HCT116 (cell line): ENCODE results near the gene SH3RF2. TPM values are rescaled to one million over a fixed set of nuclear protein-coding genes. Genes with fewer than 3 reads are reported as not detected.

Experiments used
- ATAC-seq: fragments of 200-7000 bp; cut with Tn5 transposase; 2 replicates; pipeline ENCODE4 v1.9.1; 2020; ENCODE audit warnings: mild to moderate bottlenecking, moderate library complexity
- BruUV-seq: library from RNA; stranded (reverse); fragments of 400-500 nt; replicated peaks from 2 replicates; lab custom pipeline; 2021; lab: Mats Ljungman, UMichigan
- CTCF ChIA-PET: fragments of 300-600 bp; sonication (Branson Sonifier 250); formaldehyde crosslinking; loops from one replicate; lab custom pipeline; 2021; ENCODE audit warnings: antibody characterized with exemption; lab: Charles Lee
- POLR2A ChIA-PET: fragments of 300-600, 350-600 bp; sonication (Branson Sonifier 250); formaldehyde crosslinking; loops from one replicate; lab custom pipeline; 2021; ENCODE audit warnings: antibody characterized with exemption; lab: Charles Lee
- RAD21 ChIA-PET, 2 experiments: fragments of 300-600 bp; sonication (Branson Sonifier 250); formaldehyde crosslinking; loops; one replicate each; lab custom pipeline; 2023; ENCODE audit warnings: low total read pairs in 2 of 2; ENCODE audit not compliant: uncharacterized antibody in 2 of 2, unreplicated experiment in 2 of 2, low non-redundant PET in 1 of 2; lab: Charles Lee
- DNase-seq: peaks from one replicate; pipeline ENCODE4 v3.0.0-alpha.2; 2010; ENCODE audit warnings: low read depth, low spot score
- H2AFZ ChIP-seq: fragments of 200-600 bp; shearing (Covaris generic), sonication (generic); 2 replicates; pipeline ENCODE4 v1.6.1; 2017; ENCODE audit warnings: low read depth, mixed run types, mixed read lengths, antibody characterized with exemption, low read length; ENCODE audit not compliant: poor library complexity, severe bottlenecking
- H3K27ac ChIP-seq: 2 replicates; pipeline ENCODE4 v1.5.1; 2012; ENCODE audit warnings: low read depth, low read length
- H3K27me3 ChIP-seq: fragments of 200-600 bp; sonication (generic); 2 replicates; pipeline ENCODE4 v1.6.1; 2016; ENCODE audit warnings: mixed run types, low read length, mixed read lengths; ENCODE audit not compliant: insufficient read depth
- H3K36me3 ChIP-seq, 2 experiments: fragments of 200-500 bp in 1 of 2; fragments of 200-600 bp in 1 of 2; sonication (Bioruptor generic) in 1 of 2; sonication (generic) in 1 of 2; 2 replicates each; pipeline versions ENCODE4 v1.5.1 to v1.6.1; 2014 to 2016; ENCODE audit warnings: low read length in 2 of 2, inconsistent platforms in 1 of 2, mixed read lengths in 1 of 2, mixed run types in 1 of 2; ENCODE audit not compliant: insufficient read depth in 2 of 2, control insufficient read depth in 1 of 2
- H3K4me1 ChIP-seq, 2 experiments: fragments of 200-600 bp in 1 of 2; sonication (generic) in 1 of 2; 2 replicates each; pipeline versions ENCODE4 v1.5.1 to v1.6.1; 2012 to 2017; ENCODE audit warnings: low read length in 2 of 2, inconsistent platforms in 1 of 2, mild to moderate bottlenecking in 1 of 2, mixed read lengths in 1 of 2, mixed run types in 1 of 2, moderate library complexity in 1 of 2; ENCODE audit not compliant: insufficient read depth in 2 of 2, control insufficient read depth in 1 of 2
- H3K4me2 ChIP-seq: fragments of 200-600 bp; sonication (generic); 2 replicates; pipeline ENCODE4 v1.6.1; 2017; ENCODE audit warnings: mixed run types, low read length, mixed read lengths
- H3K4me3 ChIP-seq, 2 experiments: fragments of 200-600 bp in 1 of 2; sonication (generic) in 1 of 2; replicated peaks in 1 of 2; 2 replicates each; pipeline ENCODE4 v1.5.1; 2011 to 2016; ENCODE audit warnings: low read length in 2 of 2, control low read depth in 1 of 2, low read depth in 1 of 2, mild to moderate bottlenecking in 1 of 2, mixed read lengths in 1 of 2, mixed run types in 1 of 2
- H3K79me2 ChIP-seq: fragments of 200-600 bp; sonication (generic); 2 replicates; pipeline ENCODE4 v1.6.1; 2017; ENCODE audit warnings: mild to moderate bottlenecking, mixed run types, low read length, moderate library complexity, mixed read lengths; ENCODE audit not compliant: insufficient read depth
- H3K9ac ChIP-seq: fragments of 200-600 bp; sonication (generic); 2 replicates; pipeline ENCODE4 v1.6.1; 2016; ENCODE audit warnings: low read length, mixed read lengths
- H3K9me2 ChIP-seq: fragments of 200-600 bp; sonication (generic), shearing (Covaris generic); 2 replicates; pipeline ENCODE4 v1.6.1; 2017; ENCODE audit warnings: mixed run types, mild to moderate bottlenecking, moderate library complexity; ENCODE audit not compliant: insufficient read depth
- H3K9me3 ChIP-seq, 2 experiments: fragments of 200-500 bp in 1 of 2; fragments of 200-600 bp in 1 of 2; sonication (Bioruptor generic) in 1 of 2; sonication (generic) in 1 of 2; 2 replicates each; pipeline ENCODE4 v1.6.1; 2014 to 2017; ENCODE audit warnings: low read length in 2 of 2, mixed read lengths in 2 of 2, inconsistent platforms in 1 of 2, low read depth in 1 of 2, mild to moderate bottlenecking in 1 of 2, mixed run types in 1 of 2, moderate library complexity in 1 of 2; ENCODE audit not compliant: control insufficient read depth in 1 of 2, insufficient read depth in 1 of 2
- H4K20me1 ChIP-seq: fragments of 200-600 bp; sonication (generic), shearing (Covaris generic); 2 replicates; pipeline ENCODE4 v1.6.1; 2017; ENCODE audit warnings: mixed run types, mild to moderate bottlenecking, moderate library complexity; ENCODE audit not compliant: insufficient read depth
- CBX3 ChIP-seq: IDR thresholded peaks from 2 replicates; pipeline ENCODE4 v1.6.1; 2012; ENCODE audit warnings: low read depth
- CTCF ChIP-seq, 3 experiments: fragments of 200-600 bp in 1 of 3; sonication (generic) in 1 of 3; IDR thresholded peaks in 2 of 3; conservative IDR thresholded peaks in 1 of 3; 2 replicates each; pipeline ENCODE4 v1.5.1; 2012 to 2017; ENCODE audit warnings: low read depth in 2 of 3, low read length in 2 of 3, antibody characterized with exemption in 1 of 3, borderline replicate concordance in 1 of 3, control low read depth in 1 of 3, mild to moderate bottlenecking in 1 of 3, mixed read lengths in 1 of 3, mixed run types in 1 of 3, moderate library complexity in 1 of 3; ENCODE audit not compliant: insufficient read depth in 1 of 3
- EGR1 ChIP-seq: IDR thresholded peaks from 2 replicates; pipeline ENCODE4 v1.6.1; 2012; ENCODE audit warnings: low read depth
- EZH2 ChIP-seq: fragments of 200-600 bp; sonication (generic); IDR thresholded peaks from 2 replicates; pipeline ENCODE4 v1.6.1; 2017; ENCODE audit warnings: antibody characterized with exemption, mixed run types
- EZH2phosphoT487 ChIP-seq: fragments of 200-600 bp; IDR thresholded peaks from 2 replicates; pipeline ENCODE4 v1.6.1; 2018; ENCODE audit warnings: antibody characterized with exemption, borderline replicate concordance
- JUND ChIP-seq: IDR thresholded peaks from 2 replicates; pipeline ENCODE4 v1.6.1; 2012
- MAX ChIP-seq: IDR thresholded peaks from 2 replicates; pipeline ENCODE4 v1.6.1; 2012
- POLR2A ChIP-seq: IDR thresholded peaks from 2 replicates; pipeline ENCODE4 v1.7.0; 2011; ENCODE audit warnings: borderline replicate concordance; ENCODE audit not compliant: insufficient read depth, insufficient read length; ENCODE audit errors: extremely low read depth
- RAD21 ChIP-seq: IDR thresholded peaks from 2 replicates; pipeline ENCODE4 v1.6.1; 2012; ENCODE audit warnings: low read depth, mild to moderate bottlenecking
- SIN3A ChIP-seq: IDR thresholded peaks from 2 replicates; pipeline ENCODE4 v1.6.1; 2012; ENCODE audit warnings: low read depth
- SRF ChIP-seq: IDR thresholded peaks from 2 replicates; pipeline ENCODE4 v1.6.1; 2012; ENCODE audit warnings: low read depth
- TCF7L2 ChIP-seq: IDR thresholded peaks from 2 replicates; pipeline ENCODE4 v1.7.0; 2011; ENCODE audit warnings: borderline replicate concordance, inconsistent platforms; ENCODE audit not compliant: insufficient read depth, insufficient read length; ENCODE audit errors: extremely low read depth
- YY1 ChIP-seq: IDR thresholded peaks from 2 replicates; pipeline ENCODE4 v1.6.1; 2011; ENCODE audit warnings: low read length, low read depth, moderate library complexity, mild to moderate bottlenecking; ENCODE audit not compliant: insufficient replicate concordance; ENCODE audit errors: extremely low read depth
- ZFX ChIP-seq: fragments of 450-650 bp; IDR thresholded peaks from 2 replicates; pipeline ENCODE4 v1.6.1; 2017
- ZNF274 ChIP-seq: fragments of 200-500 bp; sonication (Bioruptor generic); IDR thresholded peaks from 2 replicates; pipeline ENCODE4 v1.6.1; 2014; ENCODE audit warnings: mild to moderate bottlenecking, low read depth, low read length, inconsistent platforms
- intact Hi-C: fragments of 100-400 bp; cut with micrococcal nuclease; formaldehyde crosslinking; loops from 2 replicates; pipeline ENCODE4 v1.10.0; 2022
- total RNA-seq: library from RNA; stranded (reverse); gene quantifications from one replicate; pipeline ENCODE4 v1.2.1, GENCODE V29; 2021; ENCODE audit not compliant: unreplicated experiment

Gene SH3RF2
- total RNA-seq, 1 experiment from 2014 or later: 14.3 TPM

- Histone ChIP-seq H2AFZ (no peak overlapping the region), H3K9me3 (no peaks in the 10 kb centered on the region), H3K27me3 (no peaks in the 10 kb centered on the region), H3K9me2 (no peaks in the 10 kb centered on the region), H4K20me1 (no peaks in the 10 kb centered on the region), H3K4me1 (peaks cover 20 to 31% of the 10 kb centered on the region in 2 experiments), H3K36me3 (no peaks in the 10 kb centered on the region), H3K4me3 (no peak overlapping the region), H3K27ac (no peak overlapping the region), H3K79me2 (0 out of 2 replicates have a peak, but pooled peaks cover 3% of the 10 kb centered on the region), H3K9ac (no peak overlapping the region), H3K4me2 (no peak overlapping the region)
- TF ChIP-seq ZNF274 (no peak), EZH2phosphoT487 (no peak), CTCF (IDR thresholded peaks at IDR 0.05 in 2 of 3, conservative IDR thresholded peaks at IDR 0.05 in 1 of 3; ENCODE audit: borderline replicate concordance in 1 of 3, insufficient read depth in 1 of 3, low read depth in 2 of 3, low read length in 2 of 3) (no peak), SRF (no peak), EGR1 (no peak), MAX (no peak), YY1 (no peak), JUND (no peak), ZFX (no peak), SIN3A (no peak), RAD21 (no peak), TCF7L2 (no peak), CBX3 (no peak), POLR2A (no peak), EZH2 (no peak)
- ChIA-PET POLR2A (no interaction called here), RAD21 (no interaction called here), CTCF (interaction anchor here (1.6 kb wide), 1 partner anchor 16 kb away, joined by 4 read pairs; no protein-coding TSS in a partner anchor)
- no TSS peak for BruUV-seq
- ATAC-seq: no peak
- no peak for DNase-seq
- intact Hi-C loops: no loop called here
These were observed 89.3 kb downstream of the SH3RF2 start for GRCh38 chr5:146025681-146026080.
